HG02571 (cell line): ENCODE measurements around the gene CXCL10.
"Not testable (repeated sequence)": the region's sequence is repeated elsewhere in the genome, so short reads cannot be mapped to it uniquely, and the experiment has no call there.

Experiments used
- ATAC-seq: cut with Tn5 transposase; IDR thresholded peaks from one replicate; pipeline ENCODE4 v1.9.1; 2021; ENCODE audit warnings: mild to moderate bottlenecking, moderate library complexity; ENCODE audit not compliant: unreplicated experiment

CXCL10 gene

DNA sequence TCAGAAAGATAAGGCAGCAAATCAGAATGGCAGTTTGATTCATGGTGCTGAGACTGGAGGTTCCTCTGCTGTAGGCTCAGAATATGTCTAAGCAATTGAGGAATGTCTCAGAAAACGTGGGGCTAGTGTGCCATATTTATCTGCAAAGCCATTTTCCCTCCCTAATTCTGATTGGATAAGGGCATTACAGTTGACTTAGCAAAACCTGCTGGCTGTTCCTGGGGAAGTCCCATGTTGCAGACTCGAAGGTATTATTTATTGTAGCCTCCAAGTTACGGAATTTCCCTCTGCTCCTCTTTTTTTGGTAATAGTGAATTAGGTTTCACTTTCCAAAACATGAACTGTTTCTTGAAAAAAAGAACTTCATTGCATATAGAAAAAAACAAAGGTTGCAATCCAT lies at the start of gene CXCL10:
CXCL10 (minus strand) TSS at position 109 of the 400 bp plus-strand sequence; CDS start at position 43, 66 bp downstream.
- ATAC-seq: no peak

DNA sequence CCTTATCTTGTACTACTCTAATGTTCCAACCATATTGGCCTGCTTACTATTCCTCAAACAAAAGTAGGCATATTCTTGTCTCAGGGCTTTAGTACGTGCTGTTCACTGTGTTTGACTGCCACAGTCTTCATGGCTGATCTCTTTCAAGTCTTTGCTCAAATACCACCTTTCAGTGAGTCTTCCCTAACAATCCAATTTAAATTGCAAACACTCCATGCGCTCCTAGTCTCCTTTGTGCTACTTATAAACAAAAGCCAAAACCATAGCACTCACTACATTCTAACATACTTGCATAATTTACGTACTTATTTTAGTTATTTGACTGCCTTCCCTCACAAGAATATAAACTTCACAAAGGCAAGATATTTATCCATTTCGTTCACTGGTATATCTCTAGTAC lies 49.5 kb upstream of the CXCL10 start:
- no peak for ATAC-seq

- peak; percentile 58 for ATAC-seq
These were observed 44.5 kb upstream of the CXCL10 start for GRCh38 chr4:76067652-76068286.

- no peak for ATAC-seq
These were observed 43.2 kb upstream of the CXCL10 start for GRCh38 chr4:76066546-76066945.

- peak; percentile 63 for ATAC-seq
These were observed 38.7 kb upstream of the CXCL10 start for GRCh38 chr4:76061982-76062381.

DNA sequence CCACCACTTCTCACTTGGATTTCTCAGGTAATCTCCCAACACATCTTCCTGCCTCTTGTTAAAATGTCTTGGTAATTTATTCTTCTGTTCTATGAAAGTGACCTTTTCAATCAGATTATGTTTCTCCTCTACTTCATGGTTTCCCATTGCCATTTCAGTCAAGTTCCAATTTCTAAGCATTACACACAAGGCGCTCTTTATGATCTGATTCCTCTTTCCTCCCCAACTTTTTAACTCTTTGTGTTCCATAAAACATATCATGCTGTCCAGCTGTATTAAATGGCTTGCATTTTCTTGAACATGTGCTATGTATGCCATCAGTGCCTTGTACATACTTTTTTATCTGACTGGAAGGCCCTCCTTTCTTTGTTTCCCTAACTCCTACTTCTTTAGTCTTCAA lies 38.1 kb upstream of the CXCL10 start:
- no peak for ATAC-seq

DNA sequence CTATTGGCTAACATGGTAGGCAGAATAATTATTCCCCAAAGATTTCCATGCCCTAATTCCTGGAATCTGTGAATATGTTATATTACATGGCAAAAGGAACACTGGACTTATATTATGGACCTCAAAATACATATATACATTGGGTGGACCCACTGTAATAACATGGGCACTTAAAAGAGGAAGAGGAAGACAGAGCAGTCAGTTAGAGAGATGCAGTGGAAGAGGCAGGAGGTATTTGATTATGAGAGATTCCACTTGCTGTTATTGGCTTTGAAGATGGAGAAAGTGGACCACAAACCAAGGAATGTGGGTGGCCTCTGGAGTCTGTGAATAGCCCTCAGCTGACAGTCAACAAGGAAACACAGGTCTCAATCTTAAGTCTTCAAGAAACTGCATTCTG lies 37.2 kb upstream of the CXCL10 start:
- ATAC-seq: no peak

DNA sequence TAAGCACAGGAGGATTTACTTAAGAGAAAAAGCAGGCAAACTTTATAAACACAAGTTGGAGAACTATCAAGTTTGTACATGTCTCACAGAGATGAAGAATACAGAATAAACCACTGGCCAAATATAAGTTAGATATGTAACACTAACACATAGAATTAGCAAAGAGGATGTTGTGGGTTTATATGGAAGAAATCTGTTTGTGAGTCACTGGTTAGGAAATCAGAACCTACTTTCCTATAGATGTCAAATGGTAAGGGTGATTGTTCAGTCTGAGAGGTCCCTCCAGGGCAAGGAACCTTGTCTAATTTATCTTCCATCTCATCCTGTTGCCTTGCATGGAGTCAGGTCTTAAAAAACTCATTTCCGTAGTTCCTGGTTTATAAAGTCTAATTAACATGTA lies 36.5 kb upstream of the CXCL10 start:
- no peak for ATAC-seq

GRCh38 chr4:76058888-76059426 lies 35.7 kb upstream of the CXCL10 start:
- ATAC-seq: no peak

- peak; percentile 40 for ATAC-seq
These were observed 35.0 kb upstream of the CXCL10 start for GRCh38 chr4:76058302-76058701.

DNA sequence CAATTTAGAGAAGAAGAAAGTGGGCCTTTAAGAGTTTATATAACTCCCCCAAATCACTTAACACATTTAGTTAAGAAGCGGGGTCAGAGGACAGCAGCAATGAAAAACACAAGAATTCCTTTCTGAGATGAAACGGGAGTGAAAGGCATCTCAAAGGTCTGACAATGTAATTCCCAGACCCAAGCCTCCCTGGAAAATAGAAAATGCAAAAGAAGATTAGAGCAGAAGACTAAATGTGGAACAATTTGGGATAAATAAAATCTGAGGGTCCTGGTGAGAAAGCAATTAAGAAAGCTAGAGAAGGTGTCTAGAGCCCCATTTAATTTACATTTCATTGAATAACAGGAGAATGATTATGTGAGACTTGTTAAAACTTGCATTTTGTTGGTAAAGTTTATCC lies 32.1 kb upstream of the CXCL10 start:
- ATAC-seq: no peak

DNA sequence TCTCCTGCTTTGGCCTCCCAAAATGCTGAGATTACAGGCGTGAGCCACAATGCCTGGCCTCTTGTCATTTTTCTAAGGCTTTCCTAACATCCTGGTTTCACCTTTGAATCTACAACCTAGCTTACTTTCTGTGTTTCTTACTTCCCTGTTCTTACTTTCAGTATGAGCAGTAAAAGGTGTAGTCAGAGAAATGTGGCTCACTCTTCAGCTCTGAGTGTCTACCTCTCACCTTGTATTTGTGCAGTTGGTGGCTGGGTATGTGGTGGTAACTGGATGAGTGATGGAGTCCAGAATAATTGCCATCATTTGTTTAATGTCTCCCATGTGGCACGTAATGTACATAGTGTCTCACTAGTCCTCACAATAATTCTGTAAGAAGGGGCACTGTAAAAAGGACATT lies 31.7 kb upstream of the CXCL10 start:
- peak; percentile 91 for ATAC-seq

DNA sequence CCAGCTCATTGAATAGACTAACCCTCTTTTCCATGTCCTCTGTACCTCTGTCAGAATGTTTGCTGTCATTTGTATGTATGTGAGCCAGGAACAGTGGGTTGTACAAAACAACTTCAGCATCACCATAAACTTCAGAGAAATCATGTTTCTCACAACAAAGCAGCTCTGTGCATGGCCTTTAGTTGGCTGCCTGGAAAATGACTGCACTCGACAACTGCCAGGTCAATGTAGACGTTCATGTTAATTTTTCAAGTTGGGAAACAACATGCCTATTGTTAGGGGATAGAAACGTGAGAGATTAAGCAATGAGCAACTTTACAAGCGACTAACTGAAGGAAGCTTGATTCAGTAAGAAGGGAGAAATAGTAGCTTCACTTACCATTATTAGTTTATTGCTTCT lies 30.4 kb upstream of the CXCL10 start:
- ATAC-seq: no peak

GRCh38 chr4:76050560-76051050 lies 27.3 kb upstream of the CXCL10 start:
- ATAC-seq: not testable (repeated sequence)

DNA sequence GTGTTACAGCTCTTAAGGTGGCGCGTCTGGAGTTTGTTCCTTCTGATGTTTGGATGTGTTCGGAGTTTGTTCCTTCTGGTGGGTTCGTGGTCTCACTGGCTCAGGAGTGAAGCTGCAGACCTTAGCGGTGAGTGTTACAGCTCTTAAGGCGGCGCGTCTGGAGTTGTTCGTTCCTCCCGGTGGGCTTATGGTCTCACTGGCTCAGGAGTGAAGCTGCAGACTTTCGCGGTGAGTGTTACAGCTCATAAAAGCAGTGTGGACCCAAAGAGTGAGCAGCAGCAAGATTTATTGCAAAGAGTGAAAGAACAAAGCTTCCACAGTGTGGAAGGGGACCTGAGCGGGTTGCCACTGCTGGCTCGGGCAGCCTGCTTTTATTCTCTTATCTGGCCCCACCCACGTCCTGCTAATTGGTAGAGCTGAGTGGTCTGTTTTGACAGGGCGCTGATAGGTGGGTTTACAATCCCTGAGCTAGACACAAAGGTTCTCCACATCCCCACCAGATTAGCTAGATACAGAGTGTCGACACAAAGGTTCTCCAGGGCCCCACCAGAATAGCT lies 26.6 kb upstream of the CXCL10 start:
- ATAC-seq: not testable (repeated sequence)

GRCh38 chr4:76044686-76045085 lies 21.4 kb upstream of the CXCL10 start:
- ATAC-seq: not testable (repeated sequence)

DNA sequence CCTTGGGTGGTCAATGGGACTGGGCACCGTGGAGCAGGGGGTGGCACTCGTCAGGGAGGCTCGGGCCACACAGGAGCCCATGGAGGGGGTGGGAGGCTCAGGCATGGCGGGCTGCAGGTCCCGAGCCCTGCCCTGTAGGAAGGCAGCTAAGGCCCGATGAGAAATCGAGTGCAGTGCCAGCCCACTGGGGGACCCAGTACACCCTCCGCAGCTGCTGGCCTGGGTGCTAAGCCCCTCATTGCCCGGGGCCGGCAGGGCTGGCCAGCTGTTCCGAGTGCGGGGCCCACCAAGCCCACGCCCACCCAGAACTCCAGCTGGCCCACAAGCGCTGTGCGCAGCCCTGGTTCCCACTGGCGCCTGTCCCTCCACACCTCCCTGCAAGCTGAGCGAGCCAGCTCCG lies 20.0 kb upstream of the CXCL10 start:
- ATAC-seq: not testable (repeated sequence)

GRCh38 chr4:76042241-76042998 lies 19.1 kb upstream of the CXCL10 start:
- ATAC-seq: not testable (repeated sequence)

DNA sequence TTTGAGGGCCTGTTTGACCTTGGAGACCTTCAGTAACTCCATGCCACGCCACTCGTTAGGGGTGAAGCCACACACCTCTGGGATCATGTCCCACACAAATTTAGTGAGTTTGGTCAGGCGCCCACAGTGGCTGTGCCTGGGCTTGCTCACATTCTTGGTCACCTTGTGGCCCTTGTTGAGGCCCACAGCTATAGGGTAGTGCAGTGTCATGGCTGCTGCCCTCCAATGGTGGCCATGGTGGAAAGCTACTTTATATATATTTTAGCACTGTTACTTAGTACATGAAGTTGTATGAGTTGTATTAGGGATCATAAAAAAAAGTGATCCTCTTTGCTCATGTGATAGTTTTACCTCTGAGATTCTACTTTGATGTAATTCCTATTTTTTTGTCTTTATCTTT lies 13.6 kb upstream of the CXCL10 start:
- no peak for ATAC-seq

GRCh38 chr4:76035799-76036380 lies 12.6 kb upstream of the CXCL10 start, which contains the start of gene CXCL11:
Gene CXCL11 (minus strand): TSS chr4:76036070. CDS start chr4:76035987, 83 bp downstream.
- no peak for ATAC-seq

DNA sequence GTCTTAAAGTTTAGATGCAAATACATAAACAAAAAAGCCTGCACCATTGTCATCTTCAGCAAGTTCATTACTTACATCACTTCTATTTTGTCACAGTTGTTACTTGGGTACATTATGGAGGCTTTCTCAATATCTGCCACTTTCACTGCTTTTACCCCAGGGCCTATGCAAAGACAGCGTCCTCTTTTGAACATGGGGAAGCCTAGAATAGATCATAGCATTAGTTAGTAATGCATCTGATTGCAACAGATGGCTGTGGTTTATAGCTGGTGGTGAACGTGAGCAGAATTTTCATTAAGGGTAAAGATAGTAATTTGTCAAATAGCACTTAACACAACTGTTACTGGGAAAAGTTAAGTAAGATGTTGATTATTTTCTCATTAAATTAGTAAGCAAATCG lies 11.8 kb upstream of the CXCL10 start:
- peak; percentile 62 for ATAC-seq
